ENCODE results near the gene DGLUCY.

The DGLUCY gene

DNA sequence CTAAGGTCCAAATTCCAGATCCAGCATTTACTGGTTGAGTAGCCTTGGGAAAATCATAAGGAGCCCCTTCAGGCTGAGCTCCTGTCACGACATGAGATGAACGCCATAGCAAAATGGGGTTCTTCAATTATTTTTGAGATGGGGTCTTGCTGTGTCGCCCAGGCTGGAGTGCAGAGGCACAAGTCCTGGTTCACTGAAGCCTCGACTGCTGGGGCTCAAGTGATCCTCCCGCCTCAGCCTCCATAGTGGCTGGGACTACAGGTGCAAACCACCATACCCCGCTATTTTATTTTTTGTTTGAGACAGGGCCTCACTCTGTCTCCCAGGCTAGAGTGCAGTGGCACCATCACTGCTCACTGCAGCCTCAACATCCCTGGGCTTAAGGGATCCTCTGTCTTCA is 156.3 kb downstream of the DGLUCY start:
- TF ChIP-seq CTCF (IDR thresholded peaks at IDR 0.05; ENCODE audit: low read depth, low read length): no peak
- no peak for DNase-seq (ENCODE audit: extremely low read depth, low read depth)

- no peak for DNase-seq (ENCODE audit: extremely low read depth, low read depth)
- TF ChIP-seq CTCF (IDR thresholded peaks at IDR 0.05; ENCODE audit: low read depth, low read length): no peak
Observed at GRCh38 chr14:91270619-91271018, 156.7 kb downstream of the DGLUCY start.

- DNase-seq (ENCODE audit: extremely low read depth, low read depth): no peak
- no peak for TF ChIP-seq CTCF (IDR thresholded peaks at IDR 0.05; ENCODE audit: low read depth, low read length)
Observed at GRCh38 chr14:91271639-91272038, 157.8 kb downstream of the DGLUCY start.

- TF ChIP-seq CTCF (IDR thresholded peaks at IDR 0.05; ENCODE audit: low read depth, low read length): no peak
Observed at GRCh38 chr14:91272341-91273272, 158.7 kb downstream of the DGLUCY start.

GRCh38 chr14:91273273-91273884 is 159.5 kb downstream of the DGLUCY start:
- no peak for DNase-seq (ENCODE audit: extremely low read depth, low read depth)
- no peak for TF ChIP-seq CTCF (IDR thresholded peaks at IDR 0.05; ENCODE audit: low read depth, low read length)

More at GRCh38 chr14:91272341-91273272, 158.7 kb downstream of the DGLUCY start:
- no peak for DNase-seq (ENCODE audit: extremely low read depth, low read depth)

- no peak for TF ChIP-seq CTCF (IDR thresholded peaks at IDR 0.05; ENCODE audit: low read depth, low read length)
- no peak for DNase-seq (ENCODE audit: extremely low read depth, low read depth)
Observed at GRCh38 chr14:91273885-91274273, 160.0 kb downstream of the DGLUCY start.

DNA sequence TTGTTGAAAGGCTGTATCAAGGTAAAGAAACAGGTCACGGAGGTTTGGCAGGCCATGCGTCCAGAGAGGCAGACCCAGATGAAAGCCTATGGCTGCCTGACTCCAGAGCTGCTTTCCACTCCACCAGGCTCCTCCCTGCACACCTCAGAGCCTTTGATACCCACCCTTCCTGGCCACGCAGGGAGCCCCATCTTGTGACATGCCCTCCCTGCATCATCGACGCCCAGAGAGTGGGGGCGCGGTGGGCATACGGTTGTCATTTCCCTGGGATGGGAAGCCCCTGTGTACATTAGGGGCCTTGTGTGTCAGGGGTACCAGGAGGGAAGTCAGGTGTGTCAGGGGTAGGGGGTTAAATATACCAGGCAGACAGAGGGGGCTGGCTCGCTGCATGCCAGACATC is 160.9 kb downstream of the DGLUCY start:
- no peak for TF ChIP-seq CTCF (IDR thresholded peaks at IDR 0.05; ENCODE audit: low read depth, low read length)
- no peak for DNase-seq (ENCODE audit: extremely low read depth, low read depth)

All from AG09319 (cell line).